NCI-H460 (cell line): Measurements from ENCODE around the gene KIF6. TPM values are rescaled to one million over a fixed set of nuclear protein-coding genes. Genes with fewer than 3 reads are reported as not detected.

Source experiments
- small RNA-seq, 2 experiments: library from RNA; depleted of rRNA; stranded (forward); fragments of <200 nt; gene quantifications; one replicate each; pipeline ENCODE3, GENCODE V24; 2014
- total RNA-seq: library from RNA; depleted of rRNA; stranded (reverse); fragments of >200 nt; shearing (Covaris generic); gene quantifications from 2 replicates; pipeline ENCODE4 v1.2.3, GENCODE V29; 2014; rRNA removed

Gene KIF6
- total RNA-seq, 1 experiment from 2014 or later, result not detected

Small RNAs within 50 kb of the gene (small RNA-seq; reads per million reads assigned to genes)
- 0 reads per million in 2 experiments for gene RNU1-54P

Other genes starting within 250 kb of the KIF6 start
- 0.06 TPM in 1 of 2 replicates, not detected in the other for gene DAAM2, start 67.0 kb upstream of the KIF6 start, total RNA-seq
- gene MOCS1, start 209.1 kb upstream of the KIF6 start, total RNA-seq, result 1.2 and 1.4 TPM in 2 replicates